GM12878 (cell line): Measurements from ENCODE around the gene H6PD. TPM values are rescaled to one million over a fixed set of nuclear protein-coding genes. Genes with fewer than 3 reads are reported as not detected.

Experiments used
- ATAC-seq: fragments of 200-7000 bp; cut with Tn5 transposase; 3 replicates; pipeline ENCODE4 v1.9.1; 2020; ENCODE audit warnings: mild to moderate bottlenecking, moderate library complexity
- BruUV-seq: library from RNA; stranded (reverse); fragments of 400-500 nt; replicated peaks from 2 replicates; lab custom pipeline; 2021; lab: Mats Ljungman, UMichigan
- CTCF ChIA-PET: fragments of 300-600 bp; sonication (Branson Sonifier 250); formaldehyde crosslinking; extraction: SDS; loops from one replicate; lab custom pipeline; 2021; ENCODE audit warnings: inconsistent platforms; lab: Yijun Ruan, JAX
- POLR2A ChIA-PET: fragments of 350-600 bp; formaldehyde crosslinking; extraction: SDS; loops from one replicate; lab custom pipeline; 2021; ENCODE audit warnings: inconsistent platforms; lab: Charles Lee
- RAD21 ChIA-PET: fragments of 300-600 bp; sonication (Branson Sonifier 250); formaldehyde crosslinking; loops from one replicate; lab custom pipeline; 2023; ENCODE audit warnings: antibody characterized with exemption; ENCODE audit not compliant: unreplicated experiment; lab: Charles Lee
- SMC1A ChIA-PET: fragments of 300-600 bp; sonication (Branson Sonifier 250); formaldehyde crosslinking; loops from one replicate; lab custom pipeline; 2023; ENCODE audit not compliant: unreplicated experiment, uncharacterized antibody; lab: Charles Lee
- DNase-seq: peaks from one replicate; pipeline ENCODE4 v3.0.0-alpha.2; 2011; ENCODE audit warnings: low read depth, low spot score
- FAIRE-seq: peaks from 3 replicates; lab custom pipeline; 2011; peaks lifted over from hg19 to GRCh38; lab: Jason Lieb, UNC
- H2AFZ ChIP-seq: 2 replicates; pipeline ENCODE4 v1.6.0; 2011; ENCODE audit warnings: low read depth, low read length, control low read depth; ENCODE audit not compliant: control insufficient read depth
- H3K27ac ChIP-seq: 2 replicates; pipeline ENCODE4 v1.5.1; 2011; ENCODE audit warnings: control low read depth; ENCODE audit not compliant: control insufficient read depth, insufficient read depth
- H3K27me3 ChIP-seq, 2 experiments: replicated peaks in 1 of 2; 2 replicates each; pipeline versions ENCODE4 v1.6.0 to v1.6.1; 2011; ENCODE audit warnings: low read length in 1 of 2; ENCODE audit not compliant: control insufficient read depth in 2 of 2, insufficient read depth in 2 of 2
- H3K36me3 ChIP-seq, 2 experiments: 2 replicates each; pipeline ENCODE4 v1.5.1; 2011; ENCODE audit warnings: low read length in 1 of 2; ENCODE audit not compliant: control insufficient read depth in 2 of 2, insufficient read depth in 2 of 2
- H3K4me1 ChIP-seq: 2 replicates; pipeline ENCODE4 v1.6.1; 2011; ENCODE audit warnings: mild to moderate bottlenecking, low read length, moderate library complexity, mixed read lengths; ENCODE audit not compliant: control insufficient read depth, insufficient read depth
- H3K4me2 ChIP-seq: 2 replicates; pipeline ENCODE4 v1.6.0; 2011; ENCODE audit warnings: control low read depth; ENCODE audit not compliant: control insufficient read depth, insufficient read depth
- H3K4me3 ChIP-seq: fragments of 200-600 bp; sonication (generic); 2 replicates; pipeline ENCODE4 v1.5.1; 2016
- H3K79me2 ChIP-seq: 2 replicates; pipeline ENCODE4 v1.6.0; 2011; ENCODE audit warnings: low read length; ENCODE audit not compliant: control insufficient read depth, insufficient read depth
- H3K9ac ChIP-seq: 2 replicates; pipeline ENCODE4 v1.8.0; 2011; ENCODE audit warnings: low read length, control low read depth, mixed read lengths; ENCODE audit not compliant: control insufficient read depth, insufficient read depth
- H3K9me3 ChIP-seq: replicated peaks from 3 replicates; pipeline ENCODE4 v1.5.1; 2011; ENCODE audit warnings: mild to moderate bottlenecking, low read length; ENCODE audit not compliant: control insufficient read depth, insufficient read depth
- H4K20me1 ChIP-seq: 2 replicates; pipeline ENCODE4 v1.6.0; 2011; ENCODE audit not compliant: control insufficient read depth, insufficient read depth
- ATF7 ChIP-seq: fragments of 450-650 bp; IDR thresholded peaks from 2 replicates; pipeline ENCODE4 v1.6.1; 2016; ENCODE audit warnings: low read depth, mild to moderate bottlenecking
- BRCA1 ChIP-seq: IDR thresholded peaks from 2 replicates; pipeline ENCODE4 v1.6.1; 2011; ENCODE audit warnings: low read depth, low read length, improper control_type of control experiment
- CBFB ChIP-seq: IDR thresholded peaks from 2 replicates; pipeline ENCODE4 v1.6.1; 2016; ENCODE audit warnings: antibody characterized with exemption, low read depth
- HDAC2 ChIP-seq: fragments of 200-600 bp; sonication (generic); IDR thresholded peaks from 2 replicates; pipeline ENCODE4 v1.6.1; 2017
- HDGF ChIP-seq: fragments of 450-650 bp; IDR thresholded peaks from 2 replicates; pipeline ENCODE4 v1.6.1; 2016; ENCODE audit warnings: antibody characterized with exemption
- JUNB ChIP-seq: IDR thresholded peaks from 2 replicates; pipeline ENCODE4 v1.6.1; 2016; ENCODE audit warnings: antibody characterized with exemption, mild to moderate bottlenecking
- RUNX3 ChIP-seq: IDR thresholded peaks from 2 replicates; pipeline ENCODE4 v1.6.1; 2012; ENCODE audit warnings: low read length, inconsistent platforms
- ZNF622 ChIP-seq: fragments of 450-650 bp; IDR thresholded peaks from 2 replicates; pipeline ENCODE4 v1.6.1; 2017; ENCODE audit warnings: mild to moderate bottlenecking, inconsistent platforms
- WGBS: methylation state at CpG from one replicate; pipeline ENCODE4 v1.1.6; 2016; ENCODE audit warnings: low lambda C conversion rate; ENCODE audit not compliant: insufficient replicate concordance, insufficient coverage; ENCODE audit errors: missing lambda C conversion rate; 5-methylcytosine and 5-hydroxymethylcytosine counted together
- in situ Hi-C: fragments of 300-500 bp; cut with MboI; formaldehyde crosslinking; loops from 9 replicates; pipeline ENCODE4 v1.14.3; 2018; ENCODE audit warnings: mixed read lengths
- intact Hi-C: fragments of 100-400 bp; cut with micrococcal nuclease; formaldehyde crosslinking; loops from one replicate; pipeline ENCODE4 v1.14.2; 2022; ENCODE audit not compliant: unreplicated experiment
- polyA plus RNA-seq, 11 experiments: library from polyadenylated mRNA; depleted of rRNA in 4 of 11; unstranded in 6 of 11; stranded (reverse) in 5 of 11; fragments of >200 nt; fragmentation: Nextera tagmentation in 4 of 11; fragmentation: Illumina TruSeq in 1 of 11; extraction: Ambion mirVana in 4 of 11; extraction: Trizol in 1 of 11; gene quantifications; 1 replicate in 1 of 11; 2 replicates in 10 of 11; pipeline versions ENCODE4 v1.2.1 to v1.2.3, GENCODE V29; 2011 to 2016; ENCODE audit warnings: inconsistent platforms in 2 of 11, missing spikeins in 2 of 11, low read depth in 1 of 11
- total RNA-seq, 4 experiments: library from RNA; depleted of rRNA in 3 of 4; stranded (reverse); fragments of >200 nt in 3 of 4; fragmentation: Illumina TruSeq in 1 of 4; extraction: Trizol in 1 of 4; gene quantifications; 2 replicates each; pipeline versions ENCODE4 v1.2.1 to v1.2.3, GENCODE V29; 2013 to 2021

H6PD gene
- total and polyA plus RNA-seq, 10 of the 15 experiments (the other 5 are each of a cell fraction or from before 2014, with no cell fraction given): 1.2 to 20.7 (median 7.7) TPM

DNA sequence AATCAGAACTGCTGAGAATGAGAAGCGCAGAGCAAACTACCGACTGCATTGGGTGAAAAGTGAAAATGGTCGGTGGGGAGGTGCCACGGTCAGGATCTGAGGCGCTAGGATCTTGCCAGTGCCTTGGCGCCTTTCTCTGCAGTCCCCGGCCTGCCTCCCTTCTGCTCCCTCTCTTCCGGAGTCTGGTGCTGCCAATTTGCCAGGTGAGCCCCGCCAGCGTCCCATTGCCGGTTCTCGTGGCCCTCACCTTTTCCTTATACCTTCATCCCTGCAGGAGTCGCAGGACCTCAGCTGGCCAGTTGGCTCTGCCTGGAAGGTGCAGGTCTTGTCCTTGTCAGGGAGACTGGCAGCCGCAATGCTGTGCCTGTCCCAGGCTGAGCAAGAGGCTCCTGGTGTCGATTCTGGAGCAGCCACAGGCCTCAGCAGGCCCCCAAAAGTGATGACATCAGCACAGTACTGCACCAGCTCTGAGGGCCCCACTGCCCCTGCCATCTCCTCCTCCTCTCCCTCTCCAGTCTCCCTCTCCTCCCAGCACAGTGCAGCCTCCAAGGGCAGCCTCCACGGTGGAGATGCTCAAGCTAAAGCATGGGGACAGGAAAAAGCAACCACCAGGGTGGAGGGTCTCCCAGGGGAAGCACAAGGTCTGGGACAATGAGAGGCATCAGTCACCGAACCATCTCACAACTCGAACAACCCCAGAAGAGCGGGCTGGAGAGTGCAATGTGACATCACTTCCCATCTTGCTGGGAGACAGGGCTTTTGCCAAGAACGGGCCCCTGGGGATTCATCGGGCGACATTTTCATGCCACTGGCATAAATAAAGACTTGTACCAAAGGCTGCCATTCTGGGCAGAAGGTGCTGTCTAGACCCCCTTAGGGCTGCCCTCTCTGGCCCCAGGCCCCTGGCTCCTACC, 37.1 kb upstream of the H6PD start:
- POLR2A ChIA-PET: interaction anchor here (0.6 to 2.3 kb wide), 2 partner anchors 87 to 1016 kb away, joined by 4 to 6 read pairs; no protein-coding TSS in a partner anchor
- 72% methylated on average over 22 of the region's 22 CpGs for whole genome bisulfite sequencing
- 0 out of 2 replicates have a peak overlapping the region, but pooled peaks have one; percentile 8 for H3K4me2 ChIP-seq

More for the DNA sequence above, 37.1 kb upstream of the H6PD start:
- Histone ChIP-seq H3K4me1 (peaks cover 57% of the 10 kb centered on the region), H3K36me3 (no peaks in the 10 kb centered on the region), H3K9ac (no peak overlapping the region), H3K79me2 (no peaks in the 10 kb centered on the region), H3K27me3 (peaks cover 0 to 29% of the 10 kb centered on the region in 2 experiments; a peak in 3 of 4 replicates), H3K27ac (no peak overlapping the region), H2AFZ (no peak overlapping the region), H3K9me3 (no peaks in the 10 kb centered on the region), H4K20me1 (no peaks in the 10 kb centered on the region), H3K4me3 (no peak overlapping the region)
- no peak for DNase-seq
- in situ Hi-C loops (loop anchor here (5.0 kb wide), 1 partner anchor 85 kb away; no protein-coding TSS in a partner anchor), intact Hi-C loops (loop anchor here (5.0 kb wide), 1 partner anchor 190 kb away; no protein-coding TSS in a partner anchor)
- ATAC-seq: no peak
- ChIA-PET CTCF (interaction anchor here (0.7 to 6.6 kb wide), 25 partner anchors 9 to 345 kb away, joined by 3 to 117 read pairs (median 6); partner anchors contain the start of gene GPR157), RAD21 (interaction anchor here (1.2 to 5.6 kb wide), 13 partner anchors 17 to 96 kb away, joined by 3 to 59 read pairs (median 5); partner anchors contain the start of gene H6PD), SMC1A (interaction anchor here (0.8 to 3.8 kb wide), 14 partner anchors 18 to 233 kb away, joined by 3 to 43 read pairs (median 6); partner anchors contain the start of gene GPR157)
- TF ChIP-seq JUNB (no peak), HDGF (no peak), RUNX3 (no peak), ATF7 (no peak), BRCA1 (no peak), CBFB (no peak), ZNF622 (no peak), HDAC2 (no peak)
- BruUV-seq: no TSS peak
- no peak for FAIRE-seq
